GM19025 (cell line): ENCODE results near the gene RTP4.
"Not testable (repeated sequence)": the region's sequence is repeated elsewhere in the genome, so short reads cannot be mapped to it uniquely, and the experiment has no call there.

Experiments used
- ATAC-seq: cut with Tn5 transposase; IDR thresholded peaks from one replicate; pipeline ENCODE4 v1.9.1; 2021; ENCODE audit warnings: mild to moderate bottlenecking, low read depth, moderate library complexity; ENCODE audit not compliant: unreplicated experiment

Gene RTP4

GRCh38 chr3:187367561-187368103, 553 bp upstream of the RTP4 start:
- no peak for ATAC-seq

- no peak for ATAC-seq
Measured at GRCh38 chr3:187369089-187369447, 883 bp downstream of the RTP4 start.

- no peak for ATAC-seq
Measured at GRCh38 chr3:187370051-187370450, 1.9 kb downstream of the RTP4 start.

- ATAC-seq, result no peak
Measured at GRCh38 chr3:187375581-187375980, 7.4 kb downstream of the RTP4 start.

- ATAC-seq, result no peak
Measured at GRCh38 chr3:187377842-187378241, 9.7 kb downstream of the RTP4 start.

GRCh38 chr3:187382609-187383151, 14.5 kb downstream of the RTP4 start:
- no peak for ATAC-seq

- no peak for ATAC-seq
Measured at GRCh38 chr3:187383246-187383645, 15.1 kb downstream of the RTP4 start.

GRCh38 chr3:187385296-187385695, 17.1 kb downstream of the RTP4 start:
- no peak for ATAC-seq

GRCh38 chr3:187396661-187397060, 28.5 kb downstream of the RTP4 start:
- ATAC-seq, result no peak

- no peak for ATAC-seq
Measured at GRCh38 chr3:187398955-187399354, 30.8 kb downstream of the RTP4 start.

GRCh38 chr3:187400756-187401155, 32.6 kb downstream of the RTP4 start:
- ATAC-seq, result no peak

- no peak for ATAC-seq
Measured at GRCh38 chr3:187401856-187402255, 33.7 kb downstream of the RTP4 start.

GRCh38 chr3:187403768-187404288, 35.6 kb downstream of the RTP4 start:
- ATAC-seq, result no peak

- no peak for ATAC-seq
Measured at GRCh38 chr3:187406927-187407326, 38.7 kb downstream of the RTP4 start.

GRCh38 chr3:187411991-187412781, 44.0 kb downstream of the RTP4 start:
- not testable (repeated sequence) for ATAC-seq
